Endothelial cell of hepatic sinusoid (primary cell): ENCODE measurements around the gene TMEM140.

Experiments
- in situ Hi-C: cut with HindIII; loops from 2 replicates; pipeline ENCODE4 v1.10.0; 2017; ENCODE audit warnings: low sequenced_read_pairs

Gene TMEM140

GRCh38 chr7:135158141-135158655 lies 10.3 kb downstream of the TMEM140 start:
- in situ Hi-C loops: no loop called here

- in situ Hi-C loops: no loop called here
Measured at GRCh38 chr7:135158874-135159273, 11.0 kb downstream of the TMEM140 start.

- in situ Hi-C loops: loop anchor here (10.0 kb wide), 2 partner anchors 175 to 515 kb away; partner anchors contain the start of genes AGBL3 and BPGM
Measured at GRCh38 chr7:135159359-135160085, 11.7 kb downstream of the TMEM140 start.

GRCh38 chr7:135160098-135160857 lies 12.4 kb downstream of the TMEM140 start:
- in situ Hi-C loops: loop anchor here (10.0 kb wide), 2 partner anchors 175 to 515 kb away; partner anchors contain the start of genes AGBL3 and BPGM

- in situ Hi-C loops: loop anchor here (10.0 kb wide), 2 partner anchors 176 to 516 kb away; partner anchors contain the start of genes AGBL3 and BPGM
Measured at GRCh38 chr7:135160858-135161653, 13.2 kb downstream of the TMEM140 start.

GRCh38 chr7:135161669-135162068 lies 13.8 kb downstream of the TMEM140 start:
- in situ Hi-C loops: loop anchor here (10.0 kb wide), 2 partner anchors 177 to 517 kb away; partner anchors contain the start of genes AGBL3 and BPGM

GRCh38 chr7:135162382-135163001 lies 14.6 kb downstream of the TMEM140 start:
- in situ Hi-C loops: loop anchor here (10.0 kb wide), 2 partner anchors 178 to 518 kb away; partner anchors contain the start of genes AGBL3 and BPGM

GRCh38 chr7:135164357-135165061 lies 16.6 kb downstream of the TMEM140 start:
- in situ Hi-C loops: loop anchor here (10.0 kb wide), 2 partner anchors 180 to 520 kb away; partner anchors contain the start of genes AGBL3 and BPGM

- in situ Hi-C loops: loop anchor here (10.0 kb wide), 2 partner anchors 181 to 521 kb away; partner anchors contain the start of genes AGBL3 and BPGM
Measured at GRCh38 chr7:135165862-135166261, 18.0 kb downstream of the TMEM140 start.

- in situ Hi-C loops: loop anchor here (10.0 kb wide), 2 partner anchors 182 to 522 kb away; partner anchors contain the start of genes AGBL3 and BPGM
Measured at GRCh38 chr7:135166338-135166990, 18.6 kb downstream of the TMEM140 start.

GRCh38 chr7:135167365-135167917 lies 19.6 kb downstream of the TMEM140 start:
- in situ Hi-C loops: loop anchor here (10.0 kb wide), 2 partner anchors 183 to 523 kb away; partner anchors contain the start of genes AGBL3 and BPGM

- in situ Hi-C loops: loop anchor here (10.0 kb wide), 2 partner anchors 183 to 523 kb away; partner anchors contain the start of genes AGBL3 and BPGM
Measured at GRCh38 chr7:135168001-135168400, 20.1 kb downstream of the TMEM140 start.

GRCh38 chr7:135168489-135169140 lies 20.7 kb downstream of the TMEM140 start:
- in situ Hi-C loops: loop anchor here (10.0 kb wide), 2 partner anchors 184 to 524 kb away; partner anchors contain the start of genes AGBL3 and BPGM

GRCh38 chr7:135169141-135169963 lies 21.5 kb downstream of the TMEM140 start:
- in situ Hi-C loops: loop anchor here (10.0 kb wide), 2 partner anchors 185 to 525 kb away; partner anchors contain the start of genes AGBL3 and BPGM

GRCh38 chr7:135169964-135170273 lies 22.0 kb downstream of the TMEM140 start:
- in situ Hi-C loops: loop anchor here (10.0 kb wide), 2 partner anchors 185 to 525 kb away; partner anchors contain the start of genes AGBL3 and BPGM

GRCh38 chr7:135170274-135170997 lies 22.6 kb downstream of the TMEM140 start, which contains the start of gene CYREN:
TSS of gene CYREN (minus strand) at chr7:135170707. CDS start at chr7:135168922, 1,785 bp downstream.
- in situ Hi-C loops: no loop called here
